ENCODE data around the gene PPFIBP1. TPM values are rescaled to one million over a fixed set of nuclear protein-coding genes. Genes with fewer than 3 reads are reported as not detected.

The PPFIBP1 gene
- total and polyA plus RNA-seq, 2 of the 13 experiments (the other 11 are each of a cell fraction or from before 2014, with no cell fraction given), result 16.2 to 21.8 TPM

- TF ChIP-seq ZBTB2 (CRISPR knock-in tag; IDR thresholded peaks at IDR 0.05; ENCODE audit: low read depth) (no peak), MLXIP (CRISPR knock-in tag; IDR thresholded peaks at IDR 0.05; ENCODE audit: borderline replicate concordance) (no peak), ZNF619 (CRISPR knock-in tag; IDR thresholded peaks at IDR 0.05) (no peak), PHF5A (CRISPR knock-in tag; IDR thresholded peaks at IDR 0.05; ENCODE audit: low read depth, unreplicated experiment) (no peak), ZBTB49 (CRISPR knock-in tag; IDR thresholded peaks at IDR 0.05; ENCODE audit: borderline replicate concordance) (no peak), IRF2 (CRISPR knock-in tag; IDR thresholded peaks at IDR 0.05) (no peak), ZNF407 (CRISPR knock-in tag; IDR thresholded peaks at IDR 0.05; ENCODE audit: not compliant biosample characterization) (no peak)
Measured at GRCh38 chr12:27703720-27704452, 179.9 kb downstream of the PPFIBP1 start (continued).
